IPS-11a (cell line): Measurements from ENCODE around the gene ICE2.

Experiments used
- H3K4me3 ChIP-seq: one replicate; pipeline ENCODE4 v1.5.1; 2013; ENCODE audit warnings: low read depth, low read length, control low read depth

ICE2 gene

DNA sequence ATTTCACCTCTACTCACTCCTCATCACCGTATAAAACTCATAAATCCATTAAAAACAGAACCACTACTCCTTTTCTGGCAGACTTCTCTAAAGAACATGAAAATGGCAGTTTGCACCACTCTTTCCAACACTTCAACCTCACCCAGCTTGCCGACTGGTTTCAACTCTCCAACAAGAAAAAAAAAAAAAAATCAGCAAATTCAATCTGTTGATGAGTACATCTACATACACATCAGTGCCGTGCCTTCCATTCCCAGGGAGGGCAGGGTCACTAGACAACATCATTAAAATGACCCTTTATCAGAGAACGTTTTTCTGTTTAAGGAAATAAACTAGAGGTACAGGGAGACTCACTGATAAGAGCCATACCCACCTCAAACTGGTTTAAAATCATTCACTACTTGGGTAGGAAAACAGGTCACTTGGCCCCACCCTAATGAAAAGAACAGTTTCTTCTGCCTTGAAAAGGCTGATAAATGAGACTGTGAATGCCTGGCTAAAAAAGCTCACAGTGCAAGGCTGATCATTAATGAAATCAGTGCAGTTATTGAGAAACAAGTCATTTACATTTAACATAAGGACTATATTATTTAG is 87.1 kb downstream of the ICE2 start:
- H3K4me3 ChIP-seq = no peak overlapping the region

DNA sequence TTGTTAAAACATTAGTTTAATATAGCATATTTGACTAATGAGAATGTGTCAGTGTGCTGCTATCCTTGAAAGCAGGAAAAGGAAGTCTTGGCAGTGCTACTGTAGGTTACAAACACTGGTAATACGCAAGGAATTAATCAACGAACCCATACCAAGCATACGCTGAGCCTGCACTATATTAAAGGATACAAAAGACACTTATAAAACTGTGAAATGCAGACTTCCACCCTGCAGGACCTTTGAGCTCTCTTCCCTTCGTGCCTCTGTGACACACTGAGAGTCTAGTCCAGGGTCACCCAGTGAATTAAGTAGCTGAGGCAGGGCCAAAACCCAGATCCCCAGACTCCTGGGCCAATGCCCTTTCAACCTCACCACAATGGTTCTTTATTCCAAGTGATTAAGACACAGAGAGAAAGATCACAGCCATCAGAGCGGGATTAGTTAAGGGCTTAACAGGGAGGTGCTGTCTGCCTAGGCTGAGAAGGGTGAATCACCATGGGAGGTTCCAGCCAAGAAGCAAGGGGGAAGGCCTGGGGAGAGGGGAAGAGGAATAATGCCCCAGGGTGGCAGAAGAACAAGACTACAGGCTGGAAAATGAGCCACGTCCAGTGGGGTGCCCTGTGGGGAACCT is 88.0 kb downstream of the ICE2 start:
- no peak overlapping the region for H3K4me3 ChIP-seq

GRCh38 chr15:60390231-60390630 is 88.7 kb downstream of the ICE2 start:
- H3K4me3 ChIP-seq = no peak overlapping the region

DNA sequence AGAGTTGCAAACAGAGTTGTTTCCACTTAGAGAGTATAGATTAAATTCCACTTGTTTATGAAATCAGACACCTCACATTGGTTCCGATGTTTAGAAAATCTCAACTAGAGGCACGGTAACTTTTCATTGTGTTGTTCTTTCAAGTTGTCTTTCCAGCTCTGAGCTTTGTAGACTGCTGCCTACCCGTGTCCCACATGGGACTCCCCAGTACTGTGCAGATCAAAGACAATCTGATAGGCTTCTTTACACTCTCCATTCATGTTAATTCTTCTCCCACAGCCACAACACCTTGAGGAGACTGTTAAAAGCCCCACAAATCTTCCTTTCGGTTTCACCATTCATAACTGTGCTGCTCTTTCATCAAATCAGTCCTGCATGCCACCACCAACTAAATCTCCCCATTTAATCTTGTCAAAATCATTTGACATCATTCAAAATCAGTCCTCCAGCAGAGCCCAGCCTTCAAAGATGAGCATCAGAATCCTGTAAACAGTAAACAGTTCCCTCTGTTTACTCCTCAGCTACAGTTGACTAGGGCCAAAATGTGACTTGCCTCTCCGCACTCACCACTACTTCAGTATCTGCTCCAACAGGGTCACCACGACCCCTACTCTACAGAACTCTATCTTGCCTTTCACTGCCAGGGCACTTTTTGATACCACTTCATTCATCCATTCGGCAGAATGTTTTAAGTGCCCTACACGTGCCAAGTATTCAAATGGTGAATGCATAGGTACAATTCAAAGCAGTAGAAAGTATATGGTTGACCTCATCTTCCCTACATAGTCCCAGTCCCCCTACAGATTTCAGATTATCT is 89.5 kb downstream of the ICE2 start:
- no peak overlapping the region for H3K4me3 ChIP-seq

GRCh38 chr15:60387321-60387720 is 91.6 kb downstream of the ICE2 start:
- no peak overlapping the region for H3K4me3 ChIP-seq

DNA sequence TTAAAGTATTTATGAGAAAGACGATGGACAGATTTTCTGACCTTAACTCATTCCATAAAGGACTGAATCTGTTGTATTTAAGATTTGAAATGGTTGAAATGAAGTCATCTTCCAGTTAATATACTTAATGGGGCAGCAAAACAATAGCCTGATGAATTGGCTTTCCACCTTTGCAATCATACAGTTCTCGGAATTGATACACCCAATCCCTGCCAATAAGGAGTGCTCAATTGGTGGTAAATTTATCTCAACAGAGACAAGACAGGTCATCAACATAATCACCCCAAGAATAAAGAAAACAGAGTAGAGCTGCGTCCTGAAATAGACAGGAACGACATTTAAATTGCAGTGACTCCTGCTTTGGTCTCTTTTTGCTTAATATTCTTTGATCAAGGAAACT is 92.3 kb downstream of the ICE2 start:
- H3K4me3 ChIP-seq = no peak overlapping the region

GRCh38 chr15:60385620-60386552 is 93.1 kb downstream of the ICE2 start:
- no peak overlapping the region for H3K4me3 ChIP-seq

DNA sequence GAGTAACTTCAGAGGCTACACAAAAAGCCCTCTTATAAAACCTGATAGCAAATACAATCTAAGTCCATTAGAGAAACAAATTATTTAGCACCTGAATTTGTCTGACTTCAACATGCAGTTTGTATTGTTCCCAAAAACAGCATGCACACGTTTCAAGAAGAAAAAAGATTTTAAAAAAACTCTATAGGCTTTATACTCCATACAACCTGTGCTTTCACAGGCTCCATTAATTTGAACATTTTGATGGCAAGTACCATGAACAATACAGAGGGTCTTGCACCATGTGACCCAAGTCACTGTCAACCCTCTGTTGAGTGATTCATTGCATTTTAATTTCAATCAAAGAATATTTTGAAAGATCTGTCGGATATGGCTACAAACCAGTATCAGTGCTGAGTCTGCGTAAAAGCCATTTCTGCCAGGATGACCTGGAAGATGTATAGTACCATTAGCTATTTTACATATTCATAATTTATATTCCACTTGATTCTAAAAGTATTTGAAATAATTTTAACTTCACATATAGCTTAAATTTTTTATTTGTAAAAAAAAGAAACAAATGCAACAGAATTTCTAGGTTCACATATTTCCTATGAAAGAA is 94.3 kb downstream of the ICE2 start:
- no peak overlapping the region for H3K4me3 ChIP-seq

GRCh38 chr15:60384053-60384452 is 94.9 kb downstream of the ICE2 start:
- H3K4me3 ChIP-seq = no peak overlapping the region

GRCh38 chr15:60382773-60383674 is 95.9 kb downstream of the ICE2 start:
- no peak overlapping the region for H3K4me3 ChIP-seq

GRCh38 chr15:60381148-60381788 is 97.7 kb downstream of the ICE2 start:
- H3K4me3 ChIP-seq = no peak overlapping the region

DNA sequence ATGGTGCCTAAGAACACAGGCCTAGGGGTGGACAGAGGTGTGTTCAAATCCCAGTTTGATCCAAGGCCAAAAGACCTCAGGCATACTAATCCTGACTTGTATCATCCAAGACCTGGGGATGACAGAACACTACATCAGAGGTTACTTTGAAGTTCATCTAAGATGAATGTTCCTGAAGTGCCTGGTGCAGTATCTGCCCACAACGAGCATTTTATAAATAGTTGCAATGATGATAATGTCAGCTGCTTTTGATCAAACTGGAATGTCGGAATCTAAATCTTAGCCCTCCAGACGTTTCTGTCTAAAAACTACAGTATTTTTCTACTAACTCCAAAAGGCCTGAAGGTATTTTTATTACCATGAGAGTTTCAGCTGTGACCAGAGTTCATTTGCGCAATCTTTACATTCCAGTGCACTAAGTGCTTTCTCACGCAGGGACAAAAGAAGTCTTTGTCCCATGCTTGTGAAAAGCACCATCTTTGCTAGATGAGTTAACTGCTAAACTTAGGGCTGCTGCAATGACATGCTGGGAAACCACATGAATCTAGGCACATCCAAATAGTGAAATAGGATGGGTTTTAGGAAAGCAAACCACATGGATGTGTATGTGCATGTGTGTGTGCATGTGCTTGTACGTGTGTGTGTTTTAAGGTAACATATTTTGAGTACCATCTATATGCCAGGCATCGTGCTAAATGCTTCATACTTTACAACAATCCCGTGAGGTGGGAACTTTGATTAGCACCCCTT is 99.2 kb downstream of the ICE2 start:
- no peak overlapping the region for H3K4me3 ChIP-seq

DNA sequence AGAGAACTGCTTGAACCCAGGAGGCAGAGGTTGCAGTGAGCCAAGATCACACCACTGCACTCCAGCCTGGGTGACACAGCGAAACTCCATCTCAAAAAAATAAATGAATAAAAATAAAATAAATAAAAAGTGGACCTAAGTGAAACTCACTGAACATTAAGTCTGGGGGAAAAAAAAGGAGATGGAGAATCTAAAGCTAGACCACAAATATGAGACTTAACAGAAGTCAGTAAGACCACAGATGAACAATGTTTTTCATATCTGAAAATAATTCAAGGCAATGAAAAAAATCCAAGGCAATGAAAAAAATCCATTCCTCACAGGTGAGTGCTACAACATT is 99.8 kb downstream of the ICE2 start:
- H3K4me3 ChIP-seq = no peak overlapping the region

DNA sequence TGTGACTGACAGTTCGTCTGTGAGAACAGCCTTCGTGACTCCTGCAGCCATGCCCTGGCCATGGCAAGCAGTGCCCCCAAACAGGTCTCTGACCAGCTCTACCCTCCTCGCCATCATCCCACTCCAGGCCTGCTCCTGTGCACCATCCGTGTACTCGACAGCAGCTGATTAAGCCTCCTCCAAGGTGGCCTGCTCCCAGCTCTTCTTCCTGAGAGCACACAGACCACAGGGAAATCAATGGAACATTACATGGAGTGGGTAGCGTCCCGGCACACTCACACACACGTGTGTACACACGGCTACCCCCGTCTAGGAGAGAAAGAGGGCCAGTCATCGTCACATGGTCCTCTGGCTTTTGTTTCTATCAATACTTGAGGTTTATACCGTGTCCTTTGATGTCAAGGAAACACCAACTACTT is 102.3 kb downstream of the ICE2 start:
- H3K4me3 ChIP-seq = no peak overlapping the region

GRCh38 chr15:60375306-60375705 is 103.6 kb downstream of the ICE2 start:
- H3K4me3 ChIP-seq = no peak overlapping the region

- no peak overlapping the region for H3K4me3 ChIP-seq
These were observed 104.3 kb downstream of the ICE2 start for GRCh38 chr15:60374628-60375081.

DNA sequence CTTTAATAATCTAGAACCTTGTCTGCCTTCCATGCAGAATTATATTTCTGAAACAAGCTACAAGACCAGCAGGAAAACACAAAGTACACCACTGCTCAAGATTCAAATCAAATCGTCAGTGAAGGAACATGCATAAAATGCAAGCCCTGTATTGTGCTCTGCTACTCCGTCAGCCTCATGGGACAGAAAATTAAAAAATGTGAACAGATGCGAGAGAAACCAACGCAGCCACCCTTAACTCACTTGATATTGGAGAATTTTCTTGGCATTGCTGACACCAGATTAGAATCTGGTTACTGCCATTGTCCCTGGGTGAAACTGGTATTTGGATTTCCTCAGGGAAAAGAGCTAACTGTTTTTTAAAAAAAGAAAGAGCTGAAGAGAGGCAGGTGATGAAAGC is 104.7 kb downstream of the ICE2 start:
- no peak overlapping the region for H3K4me3 ChIP-seq

- no peak overlapping the region for H3K4me3 ChIP-seq
These were observed 105.2 kb downstream of the ICE2 start for GRCh38 chr15:60373745-60374144.

DNA sequence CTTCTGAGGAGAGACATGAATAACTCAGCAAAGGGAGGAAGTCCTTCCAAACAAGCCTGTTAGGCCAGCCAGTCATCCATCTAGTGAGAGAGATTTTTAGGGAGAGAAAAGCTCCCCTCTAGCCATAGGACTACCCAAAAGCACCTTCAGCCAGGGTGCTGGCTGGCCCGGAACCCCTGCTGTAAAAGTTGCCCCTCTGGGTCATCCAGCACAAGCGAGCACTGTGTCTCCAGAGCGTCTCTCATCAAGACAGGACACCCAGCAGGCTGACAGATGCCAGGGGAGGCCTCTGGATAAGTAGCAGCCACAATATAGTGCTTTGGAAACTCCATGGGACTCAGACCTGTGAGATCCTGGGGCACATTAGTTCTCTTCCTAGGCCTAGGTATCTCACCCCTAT is 105.6 kb downstream of the ICE2 start:
- no peak overlapping the region for H3K4me3 ChIP-seq
